Parathyroid adenoma (tissue), 2 donors: ENCODE data around the gene ATP2B2.

Experiments
- H2AFZ ChIP-seq: fragments of 300-600 bp; sonication (generic); one replicate; pipeline ENCODE4 v1.7.0; 2017; ENCODE audit warnings: antibody characterized with exemption, mild to moderate bottlenecking
- H3K27ac ChIP-seq: fragments of 300-600 bp; sonication (generic); one replicate; pipeline ENCODE4 v1.7.0; 2017
- H3K27me3 ChIP-seq: fragments of 300-600 bp; sonication (generic); one replicate; pipeline ENCODE4 v1.7.0; 2017; ENCODE audit warnings: low read length; ENCODE audit not compliant: control insufficient read depth, insufficient read depth
- H3K36me3 ChIP-seq: fragments of 300-600 bp; sonication (generic); one replicate; pipeline ENCODE4 v1.7.0; 2017; ENCODE audit warnings: low read length; ENCODE audit not compliant: control insufficient read depth, insufficient read depth
- H3K4me1 ChIP-seq: fragments of 300-600 bp; sonication (generic); one replicate; pipeline ENCODE4 v1.7.0; 2017; ENCODE audit warnings: control low read depth
- H3K4me2 ChIP-seq: fragments of 300-600 bp; sonication (generic); one replicate; pipeline ENCODE4 v1.7.0; 2017; ENCODE audit warnings: low read length
- H3K4me3 ChIP-seq: fragments of 300-600 bp; sonication (generic); one replicate; pipeline ENCODE4 v1.7.0; 2017; ENCODE audit warnings: low read depth, low read length
- H3K79me2 ChIP-seq: fragments of 300-600 bp; sonication (generic); one replicate; pipeline ENCODE4 v1.7.0; 2017; ENCODE audit warnings: control low read depth
- H3K9ac ChIP-seq: fragments of 300-600 bp; sonication (generic); one replicate; pipeline ENCODE4 v1.7.0; 2017; ENCODE audit warnings: mild to moderate bottlenecking
- H3K9me3 ChIP-seq: fragments of 300-600 bp; sonication (generic); one replicate; pipeline ENCODE4 v1.7.0; 2017; ENCODE audit warnings: low read length; ENCODE audit not compliant: control insufficient read depth
- TF ChIP-seq, protein P1 (sequence below): fragments of 300-600 bp; sonication (generic); IDR thresholded peaks from one replicate; pipeline ENCODE4 v1.7.0; 2017; ENCODE audit warnings: antibody characterized with exemption, mild to moderate bottlenecking
- donor health status: primary hyperparathyroidism.

ATP2B2 gene

GRCh38 chr3:10375296-10376053, 129.9 kb downstream of the ATP2B2 start:
- no peak overlapping the region for H3K4me2 ChIP-seq
- H3K27me3 ChIP-seq: no peaks in the 10 kb centered on the region
- no peaks in the 10 kb centered on the region for H3K36me3 ChIP-seq
- H3K27ac ChIP-seq: no peak overlapping the region
- TF ChIP-seq, protein P1, sequence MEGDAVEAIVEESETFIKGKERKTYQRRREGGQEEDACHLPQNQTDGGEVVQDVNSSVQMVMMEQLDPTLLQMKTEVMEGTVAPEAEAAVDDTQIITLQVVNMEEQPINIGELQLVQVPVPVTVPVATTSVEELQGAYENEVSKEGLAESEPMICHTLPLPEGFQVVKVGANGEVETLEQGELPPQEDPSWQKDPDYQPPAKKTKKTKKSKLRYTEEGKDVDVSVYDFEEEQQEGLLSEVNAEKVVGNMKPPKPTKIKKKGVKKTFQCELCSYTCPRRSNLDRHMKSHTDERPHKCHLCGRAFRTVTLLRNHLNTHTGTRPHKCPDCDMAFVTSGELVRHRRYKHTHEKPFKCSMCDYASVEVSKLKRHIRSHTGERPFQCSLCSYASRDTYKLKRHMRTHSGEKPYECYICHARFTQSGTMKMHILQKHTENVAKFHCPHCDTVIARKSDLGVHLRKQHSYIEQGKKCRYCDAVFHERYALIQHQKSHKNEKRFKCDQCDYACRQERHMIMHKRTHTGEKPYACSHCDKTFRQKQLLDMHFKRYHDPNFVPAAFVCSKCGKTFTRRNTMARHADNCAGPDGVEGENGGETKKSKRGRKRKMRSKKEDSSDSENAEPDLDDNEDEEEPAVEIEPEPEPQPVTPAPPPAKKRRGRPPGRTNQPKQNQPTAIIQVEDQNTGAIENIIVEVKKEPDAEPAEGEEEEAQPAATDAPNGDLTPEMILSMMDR: no peak
- no peaks in the 10 kb centered on the region for H3K79me2 ChIP-seq
- H3K9ac ChIP-seq: no peak overlapping the region
- H2AFZ ChIP-seq: no peak overlapping the region
- H3K4me1 ChIP-seq: peaks cover 8% of the 10 kb centered on the region
- no peak overlapping the region for H3K4me3 ChIP-seq
- H3K9me3 ChIP-seq: no peaks in the 10 kb centered on the region

DNA sequence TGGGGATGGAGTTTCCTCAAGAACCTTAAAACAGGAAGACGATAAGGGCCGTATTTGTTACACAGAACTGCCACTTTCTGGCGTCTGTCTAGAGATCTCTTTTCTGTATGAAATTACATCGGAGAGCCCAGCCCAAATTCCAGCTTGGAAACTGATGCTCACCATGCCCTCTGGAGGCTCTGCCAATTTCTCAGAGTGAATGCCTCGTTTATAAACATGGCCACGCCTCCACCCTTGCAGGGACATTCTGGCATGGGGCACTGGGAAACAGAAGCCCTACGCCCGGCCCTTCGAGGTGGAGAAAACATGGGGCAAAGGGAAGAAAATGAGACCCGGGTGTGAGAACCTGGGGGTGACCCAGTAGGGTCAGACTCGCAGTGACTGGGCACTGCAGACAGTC, 131.1 kb downstream of the ATP2B2 start:
- H3K27me3 ChIP-seq: no peaks in the 10 kb centered on the region
- H3K4me1 ChIP-seq: peaks cover 17% of the 10 kb centered on the region
- no peaks in the 10 kb centered on the region for H3K9me3 ChIP-seq
- no peak overlapping the region for H3K4me3 ChIP-seq
- H3K27ac ChIP-seq: no peak overlapping the region
- H3K79me2 ChIP-seq: no peaks in the 10 kb centered on the region
- H3K9ac ChIP-seq: no peak overlapping the region
- TF ChIP-seq, protein P1: no peak
- no peak overlapping the region for H2AFZ ChIP-seq
- no peak overlapping the region for H3K4me2 ChIP-seq
- no peaks in the 10 kb centered on the region for H3K36me3 ChIP-seq

- no peak overlapping the region for H3K4me3 ChIP-seq
- no peaks in the 10 kb centered on the region for H3K27me3 ChIP-seq
- no peak overlapping the region for H3K27ac ChIP-seq
- no peak overlapping the region for H3K9ac ChIP-seq
- H3K4me2 ChIP-seq: no peak overlapping the region
- H3K79me2 ChIP-seq: no peaks in the 10 kb centered on the region
- H3K9me3 ChIP-seq: no peaks in the 10 kb centered on the region
- H3K4me1 ChIP-seq: peaks cover 19% of the 10 kb centered on the region
- TF ChIP-seq, protein P1: no peak
- H3K36me3 ChIP-seq: no peaks in the 10 kb centered on the region
- H2AFZ ChIP-seq: no peak overlapping the region
Measured at GRCh38 chr3:10373686-10374261, 131.6 kb downstream of the ATP2B2 start.

DNA sequence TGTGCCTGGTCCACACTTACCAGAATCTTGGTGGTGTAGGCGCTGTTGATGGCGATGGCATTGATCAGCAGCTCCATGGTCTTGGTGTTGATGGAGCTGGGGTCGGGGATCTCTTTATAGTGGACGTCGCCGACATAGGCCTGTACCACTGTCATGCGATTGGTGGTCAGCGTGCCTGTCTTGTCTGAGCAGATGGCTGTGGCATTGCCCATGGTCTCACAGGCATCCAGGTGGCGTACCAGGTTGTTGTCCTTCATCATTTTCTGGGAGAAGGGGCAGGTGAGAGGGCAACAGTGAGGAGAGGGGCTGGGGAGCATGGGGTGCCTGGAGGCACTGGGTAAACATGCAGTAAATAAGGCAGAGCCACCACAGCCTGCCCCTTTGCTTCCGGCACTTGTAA, 133.6 kb downstream of the ATP2B2 start:
- H2AFZ ChIP-seq: no peak overlapping the region
- H3K4me1 ChIP-seq: peaks cover 19% of the 10 kb centered on the region
- no peaks in the 10 kb centered on the region for H3K36me3 ChIP-seq
- H3K27me3 ChIP-seq: no peaks in the 10 kb centered on the region
- no peak overlapping the region for H3K9ac ChIP-seq
- H3K4me3 ChIP-seq: no peak overlapping the region
- H3K4me2 ChIP-seq: no peak overlapping the region
- no peaks in the 10 kb centered on the region for H3K9me3 ChIP-seq
- H3K79me2 ChIP-seq: no peaks in the 10 kb centered on the region
- TF ChIP-seq, protein P1: no peak
- no peak overlapping the region for H3K27ac ChIP-seq

DNA sequence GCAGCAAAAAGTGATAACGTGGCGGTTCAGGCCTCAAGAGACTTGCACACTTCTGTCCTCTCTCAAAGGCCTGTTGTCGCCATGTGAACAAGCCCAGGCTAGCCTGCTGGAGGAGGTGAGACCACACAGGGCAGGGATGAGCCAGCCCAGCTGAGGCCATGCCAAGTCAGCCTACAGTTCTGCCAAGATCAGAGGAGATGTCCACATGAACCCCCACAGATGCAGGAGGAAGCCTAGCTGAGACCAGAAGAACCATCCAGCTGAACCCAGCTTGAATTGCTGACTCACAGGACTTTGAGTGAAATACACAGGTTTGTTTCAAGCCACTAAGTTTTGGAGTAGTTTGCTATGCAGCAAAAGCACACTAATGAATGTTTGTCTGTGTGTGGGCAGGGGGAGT, 134.2 kb downstream of the ATP2B2 start:
- H3K9ac ChIP-seq: no peak overlapping the region
- H3K79me2 ChIP-seq: no peaks in the 10 kb centered on the region
- H3K27me3 ChIP-seq: no peaks in the 10 kb centered on the region
- peaks cover 19% of the 10 kb centered on the region for H3K4me1 ChIP-seq
- no peaks in the 10 kb centered on the region for H3K9me3 ChIP-seq
- no peak overlapping the region for H3K4me2 ChIP-seq
- no peak overlapping the region for H3K4me3 ChIP-seq
- no peaks in the 10 kb centered on the region for H3K36me3 ChIP-seq
- peak overlapping the region; percentile 72 for H3K27ac ChIP-seq
- H2AFZ ChIP-seq: no peak overlapping the region
- TF ChIP-seq, protein P1: no peak
